ENCODE data around the gene PRKX. TPM values are rescaled to one million over a fixed set of nuclear protein-coding genes. Genes with fewer than 3 reads are reported as not detected.
"Not testable (repeated sequence)": the region's sequence is repeated elsewhere in the genome, so short reads cannot be mapped to it uniquely, and the experiment has no call there.

The PRKX gene
- total and polyA plus RNA-seq, 5 experiments from 2014 or later: 30.9 to 46.7 (median 38.8) TPM

- H3K4me3 Mint-ChIP-seq: no peak overlapping the region
- peak overlapping the region in 2 of 10 donors; percentile 51 to 54 for H3K27ac Mint-ChIP-seq
- DNase-seq: no peak
- POLR2A ChIA-PET: interaction anchor here (0.5 kb wide), 1 partner anchor 54 kb away, joined by 6 read pairs; no protein-coding TSS in a partner anchor
- H3K36me3 Mint-ChIP-seq: peaks cover 0 to 44% (median 2%) of the 10 kb centered on the region in 3 donors
- H3K9me3 Mint-ChIP-seq: no peaks in the 10 kb centered on the region
- no peak for ATAC-seq
- peaks cover 5 to 25% (median 20%) of the 10 kb centered on the region in 4 donors for H3K4me1 Mint-ChIP-seq
- no peaks in the 10 kb centered on the region for H3K27me3 Mint-ChIP-seq
These were observed 38.6 kb downstream of the PRKX start for GRCh38 chrX:3674881-3675280.

DNA sequence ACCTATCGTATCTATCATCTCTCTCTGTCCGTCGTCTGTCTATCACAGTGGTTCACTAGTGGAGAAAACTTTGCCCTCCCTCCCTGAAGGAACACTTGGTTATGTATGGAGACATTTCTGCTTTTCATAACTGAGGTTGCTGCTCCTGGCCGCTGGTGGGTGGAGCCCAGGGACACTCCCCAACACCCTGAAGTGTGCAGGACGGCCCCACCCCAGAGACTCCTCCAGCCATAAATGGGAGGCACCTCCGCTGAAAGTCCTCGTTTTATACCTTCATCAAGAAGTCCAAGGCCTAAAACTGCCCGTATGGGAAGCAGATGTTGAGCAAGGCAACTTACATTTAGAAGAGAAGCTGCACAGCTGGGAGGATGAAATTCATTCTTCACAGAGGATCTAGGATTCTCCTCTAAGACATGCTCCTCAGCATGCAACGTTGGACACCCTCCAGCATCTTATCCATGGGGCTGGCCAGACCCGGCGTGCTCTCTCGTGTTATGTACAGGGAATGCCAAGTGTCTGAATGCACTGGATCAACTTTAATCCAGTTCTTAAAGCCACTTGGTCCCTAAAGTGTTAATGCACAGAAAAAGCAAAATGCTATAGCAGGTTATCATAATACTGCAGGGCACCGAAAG, 43.5 kb downstream of the PRKX start:
- H3K4me1 Mint-ChIP-seq: peaks cover 0 to 6% (median 2%) of the 10 kb centered on the region in 4 donors
- H3K4me3 Mint-ChIP-seq: no peak overlapping the region
- DNase-seq: no peak
- H3K27me3 Mint-ChIP-seq: no peaks in the 10 kb centered on the region
- H3K36me3 Mint-ChIP-seq: peaks cover 0 to 59% (median 0%) of the 10 kb centered on the region in 3 donors
- H3K27ac Mint-ChIP-seq: peak overlapping the region in 2 of 10 donors; percentile 8 to 12
- ATAC-seq: no peak
- POLR2A ChIA-PET: no interaction called here
- H3K9me3 Mint-ChIP-seq: no peaks in the 10 kb centered on the region

DNA sequence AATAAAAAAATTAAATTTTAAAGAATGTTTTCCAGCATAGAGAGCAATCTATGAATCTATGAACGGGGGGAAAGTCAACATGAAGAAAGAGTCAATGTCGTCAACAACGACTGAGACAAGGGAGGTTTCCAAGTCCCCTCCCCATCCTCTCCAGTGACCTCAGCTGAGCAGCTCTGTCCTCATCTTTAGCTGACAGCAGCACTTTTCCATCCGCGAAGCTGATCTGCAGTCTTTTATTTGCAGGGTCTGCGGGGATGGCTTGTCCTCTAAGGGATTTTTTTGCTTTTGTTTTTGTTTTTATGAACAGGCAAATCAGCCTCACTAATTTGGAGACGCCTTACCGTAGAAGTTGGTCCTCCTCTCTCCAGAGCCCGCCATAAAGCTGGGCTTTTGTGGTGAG, 46.5 kb downstream of the PRKX start:
- peak overlapping the region in 1 of 10 donors; percentile 74 for H3K27ac Mint-ChIP-seq

GRCh38 chrX:3664921-3665320, 48.5 kb downstream of the PRKX start:
- Mint-ChIP-seq H3K36me3 (peaks cover 0 to 43% (median 0%) of the 10 kb centered on the region in 3 donors), H3K27me3 (no peaks in the 10 kb centered on the region), H3K4me3 (no peak overlapping the region), H3K27ac (peak overlapping the region in 1 of 10 donors; percentile 73), H3K4me1 (peaks cover 0 to 19% (median 9%) of the 10 kb centered on the region in 4 donors), H3K9me3 (no peaks in the 10 kb centered on the region)
- ATAC-seq (no peak), DNase-seq (no peak)
- POLR2A ChIA-PET: no interaction called here

More for the DNA sequence above, 46.5 kb downstream of the PRKX start:
- no peaks in the 10 kb centered on the region for H3K9me3 Mint-ChIP-seq
- DNase-seq: no peak
- no peaks in the 10 kb centered on the region for H3K27me3 Mint-ChIP-seq
- POLR2A ChIA-PET: no interaction called here
- H3K4me1 Mint-ChIP-seq: peaks cover 0 to 13% (median 8%) of the 10 kb centered on the region in 4 donors
- peaks cover 0 to 43% (median 0%) of the 10 kb centered on the region in 3 donors for H3K36me3 Mint-ChIP-seq
- ATAC-seq: no peak
- no peak overlapping the region for H3K4me3 Mint-ChIP-seq

DNA sequence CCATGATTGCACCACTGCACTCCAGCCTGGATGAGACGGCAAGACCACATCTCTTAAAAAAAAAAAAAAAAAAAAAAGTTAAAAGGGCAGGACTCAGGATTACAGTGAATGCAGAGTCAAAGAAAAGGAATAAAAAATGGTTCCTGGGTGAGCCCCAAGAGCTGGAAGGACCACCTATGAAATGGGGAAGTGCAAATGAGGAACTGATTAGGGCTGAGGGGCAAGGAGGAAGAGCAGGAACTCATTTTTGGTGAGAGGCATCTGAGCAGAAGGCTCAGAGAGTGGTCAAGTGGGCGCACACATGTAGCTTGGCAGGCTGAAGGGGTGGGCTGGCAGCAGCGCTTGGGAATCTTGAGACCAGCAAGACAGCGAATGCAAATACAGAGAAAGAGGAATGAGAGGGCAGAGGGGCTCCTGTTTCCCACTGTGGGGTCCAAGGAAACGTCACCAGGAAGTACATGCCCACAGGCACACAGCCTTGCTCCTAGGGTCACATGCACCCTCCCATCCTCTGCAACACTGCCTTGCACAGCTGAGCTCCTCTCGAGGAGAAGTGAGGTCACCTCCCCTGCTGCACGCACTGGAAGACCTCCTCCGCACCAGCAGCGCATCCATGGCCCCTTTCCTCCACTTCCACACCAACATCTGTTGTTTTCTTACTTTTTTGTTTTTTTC, 49.7 kb downstream of the PRKX start:
- ATAC-seq, POLR2A ChIA-PET, H3K27me3 Mint-ChIP-seq, DNase-seq, H3K9me3 Mint-ChIP-seq: not testable (repeated sequence)
- Mint-ChIP-seq H3K36me3 (peaks cover 0 to 37% (median 0%) of the 10 kb centered on the region in 3 donors), H3K4me3 (peak overlapping the region in 1 of 10 donors; percentile 45), H3K4me1 (peaks cover 0 to 17% (median 7%) of the 10 kb centered on the region in 4 donors), H3K27ac (peak overlapping the region in 7 of 10 donors; percentile 23 to 79 (median 51))

DNA sequence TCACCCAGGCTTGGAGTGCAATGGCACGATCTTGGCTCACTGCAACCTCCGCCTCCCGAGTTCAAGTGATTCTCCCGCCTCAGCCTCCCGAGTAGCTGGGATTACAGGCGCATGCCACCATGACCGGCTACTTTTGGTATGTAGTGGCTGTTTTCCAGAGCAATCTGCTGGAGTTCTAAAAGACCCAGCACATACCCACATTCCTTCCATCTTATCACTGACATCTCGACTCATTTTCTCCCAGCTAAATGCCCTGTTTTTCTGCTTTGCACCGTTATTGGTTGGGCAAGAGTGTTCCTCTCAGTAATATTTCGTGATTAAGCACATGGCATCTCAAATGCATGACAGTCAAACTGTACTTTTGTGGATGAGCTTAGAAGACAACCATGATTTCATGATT, 53.7 kb downstream of the PRKX start:
- Mint-ChIP-seq H3K4me1 (peaks cover 0 to 15% (median 6%) of the 10 kb centered on the region in 4 donors), H3K9me3 (no peaks in the 10 kb centered on the region), H3K27me3 (no peaks in the 10 kb centered on the region), H3K36me3 (peaks cover 0 to 29% (median 0%) of the 10 kb centered on the region in 3 donors), H3K4me3 (no peak overlapping the region), H3K27ac (peak overlapping the region in 5 of 10 donors; percentile 6 to 29 (median 18))
- ATAC-seq (no peak), DNase-seq (no peak)
- POLR2A ChIA-PET: interaction anchor here (0.6 kb wide), 1 partner anchor 59 kb away, joined by 4 read pairs; no protein-coding TSS in a partner anchor

- DNase-seq: no peak
- POLR2A ChIA-PET: no interaction called here
- no peak for ATAC-seq
- no peaks in the 10 kb centered on the region for H3K9me3 Mint-ChIP-seq
- peaks cover 0 to 32% (median 0%) of the 10 kb centered on the region in 3 donors for H3K36me3 Mint-ChIP-seq
- peaks cover 0 to 3% (median 0%) of the 10 kb centered on the region in 4 donors for H3K4me1 Mint-ChIP-seq
- H3K27me3 Mint-ChIP-seq: no peaks in the 10 kb centered on the region
- H3K27ac Mint-ChIP-seq: no peak overlapping the region
- no peak overlapping the region for H3K4me3 Mint-ChIP-seq
These were observed 58.3 kb downstream of the PRKX start for GRCh38 chrX:3655181-3655580.

- POLR2A ChIA-PET: no interaction called here
- ATAC-seq: no peak
- Mint-ChIP-seq H3K9me3 (no peaks in the 10 kb centered on the region), H3K4me1 (no peaks in the 10 kb centered on the region), H3K27me3 (no peaks in the 10 kb centered on the region), H3K27ac (no peak overlapping the region), H3K4me3 (no peak overlapping the region), H3K36me3 (peaks cover 0 to 26% (median 0%) of the 10 kb centered on the region in 3 donors)
- DNase-seq: no peak
These were observed 60.3 kb downstream of the PRKX start for GRCh38 chrX:3653111-3653510.

GRCh38 chrX:3651277-3651676, 62.2 kb downstream of the PRKX start:
- no peaks in the 10 kb centered on the region for H3K4me1 Mint-ChIP-seq
- H3K27me3 Mint-ChIP-seq: no peaks in the 10 kb centered on the region
- ATAC-seq: no peak
- peak overlapping the region in 1 of 10 donors; percentile 22 for H3K27ac Mint-ChIP-seq
- peak in 3 of 10 donors; percentile 38 to 42 (median 38) for DNase-seq
- POLR2A ChIA-PET: interaction anchor here (1.2 kb wide), 1 partner anchor 62 kb away, joined by 4 read pairs; the partner anchor contains the start of gene PRKX
- H3K36me3 Mint-ChIP-seq: peaks cover 0 to 31% (median 0%) of the 10 kb centered on the region in 3 donors
- no peak overlapping the region for H3K4me3 Mint-ChIP-seq
- no peaks in the 10 kb centered on the region for H3K9me3 Mint-ChIP-seq

DNA sequence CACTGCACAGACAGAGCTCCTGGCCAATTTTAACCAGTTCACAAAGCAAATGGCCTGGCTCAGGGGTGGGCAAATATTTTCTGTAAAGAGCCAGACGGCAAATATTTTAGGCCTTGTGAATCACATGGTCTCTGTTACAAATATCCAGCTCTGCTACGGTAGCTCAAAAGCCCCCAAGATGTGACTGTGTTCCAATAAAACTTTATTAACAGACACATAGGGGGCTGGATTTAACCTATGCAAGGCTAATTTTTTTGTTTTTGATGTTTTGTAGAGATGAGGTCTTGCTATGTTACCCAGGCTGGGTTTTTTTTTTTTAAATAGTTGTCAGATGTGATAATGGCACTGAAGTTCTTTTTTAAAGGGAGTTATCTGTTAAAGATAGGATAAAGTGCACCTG, 65.4 kb downstream of the PRKX start:
- DNase-seq (no peak), ATAC-seq (no peak)
- Mint-ChIP-seq H3K4me3 (no peak overlapping the region), H3K27me3 (no peaks in the 10 kb centered on the region), H3K4me1 (peaks cover 0 to 3% (median 0%) of the 10 kb centered on the region in 4 donors), H3K27ac (no peak overlapping the region), H3K36me3 (peaks cover 0 to 47% (median 15%) of the 10 kb centered on the region in 3 donors), H3K9me3 (peaks cover 0 to 2% (median 0%) of the 10 kb centered on the region in 9 donors)
- POLR2A ChIA-PET: no interaction called here

DNA sequence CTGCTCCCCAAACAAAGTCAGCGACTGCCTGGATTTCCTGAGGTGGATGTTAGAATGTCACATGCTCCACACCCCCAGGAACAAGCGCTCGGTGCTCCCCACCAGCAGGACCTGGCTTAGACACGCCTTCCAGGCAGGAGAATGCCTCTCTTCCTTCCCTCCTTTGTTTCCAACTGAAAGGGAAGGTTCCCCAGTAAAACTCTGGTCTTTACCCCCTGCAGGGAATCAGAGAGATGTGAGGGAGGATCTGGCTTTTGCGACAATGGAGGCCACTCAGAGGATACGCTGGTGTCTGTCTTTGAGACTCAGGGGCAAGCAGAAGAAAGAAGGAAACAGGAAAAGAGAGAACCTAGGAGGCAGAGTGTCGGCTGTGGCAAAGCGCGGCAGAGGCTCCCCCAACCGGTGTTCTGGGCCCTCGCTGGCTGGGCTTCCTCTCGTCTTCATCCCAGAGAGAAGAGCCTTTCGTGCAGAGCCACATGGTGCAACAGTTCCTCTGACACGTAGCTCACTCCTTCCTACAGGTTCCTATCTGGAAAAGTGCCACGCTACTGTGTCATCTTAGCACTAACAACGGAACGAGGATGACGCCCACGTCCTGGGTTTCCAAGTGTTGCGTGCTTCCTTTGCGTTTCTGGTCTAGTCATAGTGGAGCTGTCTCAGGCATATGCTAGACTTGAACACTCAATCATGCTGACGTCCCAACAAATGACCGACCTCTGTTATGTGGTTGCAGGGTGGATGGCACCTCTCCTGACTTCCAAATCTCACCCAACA, 73.4 kb downstream of the PRKX start:
- Mint-ChIP-seq H3K36me3 (peaks cover 5 to 27% (median 15%) of the 10 kb centered on the region in 3 donors), H3K27ac (peak overlapping the region in 1 of 10 donors; percentile 67)
- H3K27me3 Mint-ChIP-seq, POLR2A ChIA-PET, H3K4me3 Mint-ChIP-seq, H3K4me1 Mint-ChIP-seq, H3K9me3 Mint-ChIP-seq, DNase-seq, ATAC-seq: not testable (repeated sequence)

GRCh38 chrX:3639236-3639635, 74.2 kb downstream of the PRKX start:
- DNase-seq: no peak
- Mint-ChIP-seq H3K27ac (no peak overlapping the region), H3K27me3 (no peaks in the 10 kb centered on the region), H3K4me1 (peaks cover 0 to 8% (median 4%) of the 10 kb centered on the region in 4 donors), H3K9me3 (peaks cover 0 to 2% (median 0%) of the 10 kb centered on the region in 9 donors), H3K4me3 (no peak overlapping the region), H3K36me3 (peaks cover 5 to 24% (median 10%) of the 10 kb centered on the region in 3 donors)
- POLR2A ChIA-PET: no interaction called here
- no peak for ATAC-seq
